GM18511 (cell line): ENCODE measurements around the gene SESTD1.

ENCODE experiments used
- ATAC-seq: cut with Tn5 transposase; IDR thresholded peaks from one replicate; pipeline ENCODE4 v1.9.1; 2021; ENCODE audit warnings: mild to moderate bottlenecking, moderate library complexity; ENCODE audit not compliant: unreplicated experiment

Gene SESTD1, protein sequence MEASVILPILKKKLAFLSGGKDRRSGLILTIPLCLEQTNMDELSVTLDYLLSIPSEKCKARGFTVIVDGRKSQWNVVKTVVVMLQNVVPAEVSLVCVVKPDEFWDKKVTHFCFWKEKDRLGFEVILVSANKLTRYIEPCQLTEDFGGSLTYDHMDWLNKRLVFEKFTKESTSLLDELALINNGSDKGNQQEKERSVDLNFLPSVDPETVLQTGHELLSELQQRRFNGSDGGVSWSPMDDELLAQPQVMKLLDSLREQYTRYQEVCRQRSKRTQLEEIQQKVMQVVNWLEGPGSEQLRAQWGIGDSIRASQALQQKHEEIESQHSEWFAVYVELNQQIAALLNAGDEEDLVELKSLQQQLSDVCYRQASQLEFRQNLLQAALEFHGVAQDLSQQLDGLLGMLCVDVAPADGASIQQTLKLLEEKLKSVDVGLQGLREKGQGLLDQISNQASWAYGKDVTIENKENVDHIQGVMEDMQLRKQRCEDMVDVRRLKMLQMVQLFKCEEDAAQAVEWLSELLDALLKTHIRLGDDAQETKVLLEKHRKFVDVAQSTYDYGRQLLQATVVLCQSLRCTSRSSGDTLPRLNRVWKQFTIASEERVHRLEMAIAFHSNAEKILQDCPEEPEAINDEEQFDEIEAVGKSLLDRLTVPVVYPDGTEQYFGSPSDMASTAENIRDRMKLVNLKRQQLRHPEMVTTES

DNA sequence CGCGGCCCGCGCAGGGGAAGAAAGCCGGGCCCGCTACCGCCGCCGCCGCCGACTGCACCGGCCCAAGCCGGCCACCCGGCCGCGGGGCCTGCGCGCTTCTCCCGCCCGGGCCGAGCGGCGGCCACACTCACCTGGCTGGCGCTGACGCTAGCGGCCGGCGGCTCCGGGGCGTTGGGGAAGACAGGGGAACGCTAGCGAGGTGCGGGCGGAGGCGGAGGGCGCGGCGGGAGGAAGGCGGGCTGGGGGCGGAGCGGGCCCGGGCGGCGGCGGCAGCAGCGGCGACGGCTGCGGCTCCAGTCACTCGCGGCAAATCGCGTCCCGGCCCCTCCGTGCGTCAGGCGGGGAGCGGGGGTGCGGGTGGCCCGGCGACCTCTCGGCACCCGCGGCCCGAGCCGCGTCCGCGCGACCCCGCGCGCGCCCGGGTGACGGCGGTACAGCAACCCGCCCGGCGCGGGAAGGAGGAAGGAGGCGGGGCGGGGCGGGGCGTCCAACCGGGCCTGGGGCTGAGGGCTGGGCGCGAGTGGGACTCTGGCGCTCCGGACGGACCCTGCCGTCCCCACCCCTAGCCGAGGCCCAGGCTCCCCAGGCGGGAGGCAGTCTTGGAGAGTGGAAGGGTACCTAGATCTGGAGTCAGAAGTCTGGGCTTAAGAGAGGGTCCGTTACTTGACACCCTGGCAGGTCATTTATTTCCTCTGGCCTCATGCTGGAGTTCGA lies at the start of gene SESTD1:
TSS of gene SESTD1 (minus strand) at position 465 of the 714 bp plus-strand sequence. CDS start 72,991 bp downstream, outside the sequence.
- ATAC-seq, result peak; percentile 72

DNA sequence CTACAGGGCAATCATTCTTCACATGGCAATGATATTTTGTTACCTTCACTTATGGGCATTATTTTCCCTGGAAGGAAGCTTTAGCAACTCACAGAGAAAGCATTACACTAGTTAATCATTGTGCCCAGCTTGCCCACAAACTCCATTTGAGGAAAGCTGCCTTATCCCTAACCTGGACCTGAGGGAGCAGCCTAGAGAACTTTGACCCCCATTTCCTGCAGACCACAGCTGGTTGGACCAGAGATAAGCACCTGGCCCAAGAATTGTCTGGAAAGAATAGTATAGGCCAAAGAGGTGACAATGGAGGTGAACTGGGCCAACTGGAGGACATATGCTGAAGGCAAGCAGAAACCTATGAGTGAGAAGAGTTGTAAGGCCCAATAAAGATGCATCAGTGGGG lies 48.4 kb upstream of the SESTD1 start:
- no peak for ATAC-seq

DNA sequence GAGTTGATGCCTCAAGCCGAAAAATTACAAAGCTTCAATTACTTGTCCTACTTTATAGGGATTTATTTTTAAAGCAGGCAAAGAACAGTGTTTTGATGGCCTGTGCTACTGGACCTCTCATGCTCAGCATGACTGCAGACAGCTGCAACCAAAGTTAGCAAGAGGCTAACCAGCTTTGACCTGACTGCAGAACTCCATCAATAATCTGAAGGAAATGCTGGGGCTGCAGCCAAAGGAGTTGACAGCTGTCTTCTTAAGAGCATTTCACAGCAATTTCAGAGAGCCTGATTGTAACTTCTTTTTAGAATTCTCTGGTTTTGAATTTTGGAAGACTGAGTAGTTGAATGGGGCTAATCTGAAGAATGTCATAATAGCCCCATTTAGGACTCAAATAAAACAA lies 46.5 kb upstream of the SESTD1 start:
- no peak for ATAC-seq

DNA sequence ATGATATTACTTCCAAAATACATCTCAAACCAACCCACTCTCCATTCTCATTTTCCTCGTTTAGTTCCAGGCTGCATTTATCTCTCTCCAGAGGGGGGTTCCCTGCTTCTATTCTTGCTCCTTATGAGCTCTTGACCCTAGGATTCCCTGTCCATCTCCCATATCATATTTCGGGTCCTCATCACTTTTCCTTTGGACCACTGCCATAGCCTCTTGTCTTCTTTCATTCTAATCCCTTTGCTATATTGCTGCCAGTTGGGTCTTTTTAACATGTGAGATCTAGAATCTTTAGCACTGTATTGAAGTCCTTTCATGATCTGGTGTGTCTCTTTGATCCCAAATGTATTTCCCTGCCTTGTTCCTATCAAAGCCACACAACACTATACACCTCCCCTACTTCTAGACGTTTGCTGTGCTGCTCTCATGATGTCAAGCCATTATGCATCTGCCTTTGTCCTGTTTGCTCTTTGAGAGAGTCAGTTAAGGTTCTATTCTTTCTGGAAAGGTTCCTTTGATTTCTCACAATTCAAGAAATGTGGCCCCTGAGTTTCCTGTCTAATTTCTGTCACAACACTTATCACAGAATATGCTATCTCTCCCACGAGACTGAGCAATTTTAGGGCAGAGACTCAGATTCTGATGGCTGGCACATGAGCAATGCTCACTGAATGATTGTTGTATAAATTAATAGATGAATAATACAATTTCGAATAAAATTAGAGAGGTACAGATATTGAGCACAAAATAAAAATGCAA lies 43.2 kb upstream of the SESTD1 start:
- ATAC-seq, result no peak

DNA sequence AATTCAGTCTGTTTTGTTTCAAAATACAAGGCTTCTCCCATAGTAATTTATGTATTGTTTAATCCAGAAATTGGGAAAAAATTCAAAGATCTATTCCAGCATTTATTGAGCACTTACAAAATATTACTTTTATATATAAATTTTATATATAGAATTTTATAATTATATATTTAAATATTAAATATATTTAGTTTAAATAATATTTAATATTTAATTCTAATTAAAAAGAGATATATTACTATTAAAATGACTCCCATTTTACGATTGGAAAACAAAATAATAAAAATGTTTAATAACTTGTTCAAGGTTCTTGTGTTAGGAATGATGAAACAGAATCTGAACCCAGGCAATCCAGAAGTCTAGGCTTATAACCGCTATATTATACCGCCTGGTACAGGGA lies 40.5 kb upstream of the SESTD1 start:
- ATAC-seq, result no peak

DNA sequence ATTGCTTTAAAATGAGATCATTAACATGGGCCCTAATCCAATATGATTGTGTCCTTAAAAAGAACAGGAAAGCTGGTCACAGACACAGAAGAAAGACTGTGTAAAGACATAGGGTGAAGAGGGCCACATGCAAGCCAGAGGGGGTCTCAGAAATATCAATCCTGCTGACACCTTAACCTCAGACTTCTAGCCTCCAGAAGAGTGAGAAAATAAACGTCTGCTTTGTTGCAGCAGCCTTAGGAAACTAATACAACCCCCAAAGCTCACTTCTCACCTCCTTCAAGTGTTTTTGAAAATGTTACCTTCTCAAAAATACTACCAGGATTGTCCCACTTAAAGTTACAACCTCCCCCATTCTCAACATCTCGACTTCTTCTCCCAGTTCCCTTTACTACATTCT lies 39.8 kb upstream of the SESTD1 start:
- no peak for ATAC-seq

DNA sequence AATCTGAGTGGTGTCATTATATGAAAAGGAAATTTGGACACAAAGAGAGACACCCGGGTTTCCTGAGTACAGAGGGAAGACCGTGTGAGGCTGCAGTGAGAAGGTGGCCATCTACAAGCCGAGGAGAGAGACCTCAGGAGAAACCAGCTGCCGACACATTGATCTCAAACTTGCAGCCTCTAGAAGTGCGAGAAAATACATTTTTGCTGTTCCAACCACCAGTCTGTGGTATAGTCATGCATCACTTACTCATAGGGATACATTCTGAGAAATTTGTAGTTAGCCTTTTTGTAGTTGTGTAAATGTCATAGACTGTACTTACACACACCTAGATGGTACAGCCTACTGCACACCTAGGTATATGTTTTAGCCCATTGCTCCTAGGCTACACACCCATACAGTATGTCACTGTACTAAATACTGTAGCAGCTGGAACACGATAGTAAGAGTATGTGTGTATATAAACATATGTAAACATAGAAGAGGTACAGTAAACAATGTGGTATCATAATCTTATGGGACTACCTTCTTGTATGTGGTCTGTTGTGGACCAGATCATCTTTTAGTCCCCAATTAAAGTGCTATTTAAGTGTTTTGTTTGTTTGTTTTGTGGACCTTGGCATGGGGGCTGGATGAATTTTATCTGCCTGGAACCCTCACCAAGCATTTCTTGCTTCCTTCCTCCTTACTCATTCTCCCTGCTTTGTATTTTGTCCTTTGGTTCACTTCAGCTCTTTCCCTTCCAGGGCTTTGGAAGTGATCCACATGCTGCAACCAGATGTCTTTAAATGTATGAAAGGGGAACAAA lies 38.3 kb upstream of the SESTD1 start:
- ATAC-seq, result no peak

DNA sequence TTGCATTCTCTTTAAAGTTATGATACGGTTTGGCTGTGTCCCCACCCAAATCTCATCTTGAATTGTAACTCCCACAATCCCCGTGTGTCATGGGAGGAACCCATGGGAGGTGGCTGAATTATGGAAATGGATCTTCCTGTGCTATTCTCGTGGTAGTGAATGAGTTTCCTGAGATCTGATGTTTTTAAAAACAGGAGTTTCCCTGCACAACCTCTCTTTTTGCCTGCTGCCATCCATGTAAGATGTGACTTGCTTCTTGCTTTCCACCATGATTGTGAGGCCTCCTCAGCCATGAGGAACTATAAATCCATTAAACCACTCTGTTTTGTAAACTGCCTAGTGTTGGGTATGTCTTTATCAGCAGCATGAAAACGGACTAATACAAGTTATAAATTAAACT lies 37.5 kb upstream of the SESTD1 start:
- ATAC-seq, result no peak

DNA sequence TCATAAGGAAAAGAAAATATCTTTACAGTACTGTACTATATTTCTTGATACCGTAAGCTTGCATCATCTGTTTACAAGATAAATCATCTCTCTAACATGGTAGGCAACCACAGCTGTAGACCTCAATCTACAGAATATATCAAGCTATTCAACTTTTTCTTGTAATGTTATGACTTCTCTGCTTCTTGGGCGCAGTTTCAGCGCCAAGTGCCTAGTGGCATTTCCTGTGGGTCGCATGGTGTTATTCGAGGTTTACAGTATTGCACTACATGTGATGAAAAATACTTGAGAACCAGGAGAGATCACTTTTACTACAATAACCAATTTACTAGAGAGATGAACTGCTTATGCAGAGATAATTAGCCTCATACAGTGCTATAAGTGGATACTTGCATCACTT lies 34.0 kb upstream of the SESTD1 start:
- no peak for ATAC-seq

DNA sequence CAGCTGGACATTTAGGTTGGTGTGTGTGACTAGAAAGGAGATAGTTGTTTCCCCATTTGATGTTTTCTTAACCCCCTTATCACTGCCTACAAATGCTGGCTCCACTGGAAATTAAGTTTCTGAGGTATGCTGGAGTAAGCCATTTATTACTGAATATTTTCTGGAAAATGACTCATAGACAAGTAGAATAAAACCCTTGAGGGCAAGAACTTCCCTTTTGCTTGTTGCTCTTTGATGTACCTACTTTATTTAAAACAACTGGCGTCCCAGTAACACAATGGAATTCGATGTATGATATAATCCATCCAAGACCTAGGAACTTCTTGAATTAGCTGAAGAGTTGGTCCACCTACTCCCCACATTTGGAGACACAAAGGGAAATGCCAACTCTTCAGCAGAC lies 33.3 kb upstream of the SESTD1 start:
- ATAC-seq, result no peak

DNA sequence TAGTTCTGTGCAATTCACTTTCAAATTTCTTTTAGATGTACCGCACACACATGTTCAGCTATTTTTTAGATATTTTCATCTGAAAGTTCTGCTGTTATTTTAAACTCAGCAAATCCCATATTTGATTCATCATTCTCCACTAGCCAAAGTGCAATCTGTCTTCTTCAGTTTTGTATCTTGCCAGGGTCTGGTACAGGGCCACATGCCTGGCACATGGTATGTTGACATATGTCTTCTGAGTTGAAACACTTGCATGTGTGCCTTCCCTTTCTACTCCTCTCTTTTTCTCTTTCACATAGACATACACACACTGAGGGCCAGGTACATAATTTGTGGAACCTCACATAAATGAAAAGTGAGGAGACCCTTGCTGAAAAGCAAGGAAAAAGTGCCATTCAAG lies 25.7 kb upstream of the SESTD1 start:
- ATAC-seq, result no peak

DNA sequence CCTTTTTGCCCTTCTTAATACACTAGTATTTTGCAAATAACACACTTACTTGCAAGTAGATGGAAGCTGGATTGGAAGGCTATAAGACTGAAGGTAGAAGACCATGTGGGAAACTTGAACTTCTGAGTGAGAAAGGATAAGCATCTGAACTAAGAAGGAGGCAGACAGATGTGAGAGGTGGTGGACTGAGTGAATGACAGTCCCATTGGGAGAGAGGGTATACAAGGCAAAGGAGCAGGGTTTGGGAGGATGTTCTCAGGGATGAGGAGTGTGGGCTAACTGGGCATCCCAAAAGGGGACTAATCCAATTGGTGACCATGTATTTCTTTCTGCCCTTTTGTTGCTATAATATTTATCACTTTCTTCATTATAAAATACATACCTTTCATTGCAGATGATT lies 20.4 kb upstream of the SESTD1 start:
- ATAC-seq, result no peak

DNA sequence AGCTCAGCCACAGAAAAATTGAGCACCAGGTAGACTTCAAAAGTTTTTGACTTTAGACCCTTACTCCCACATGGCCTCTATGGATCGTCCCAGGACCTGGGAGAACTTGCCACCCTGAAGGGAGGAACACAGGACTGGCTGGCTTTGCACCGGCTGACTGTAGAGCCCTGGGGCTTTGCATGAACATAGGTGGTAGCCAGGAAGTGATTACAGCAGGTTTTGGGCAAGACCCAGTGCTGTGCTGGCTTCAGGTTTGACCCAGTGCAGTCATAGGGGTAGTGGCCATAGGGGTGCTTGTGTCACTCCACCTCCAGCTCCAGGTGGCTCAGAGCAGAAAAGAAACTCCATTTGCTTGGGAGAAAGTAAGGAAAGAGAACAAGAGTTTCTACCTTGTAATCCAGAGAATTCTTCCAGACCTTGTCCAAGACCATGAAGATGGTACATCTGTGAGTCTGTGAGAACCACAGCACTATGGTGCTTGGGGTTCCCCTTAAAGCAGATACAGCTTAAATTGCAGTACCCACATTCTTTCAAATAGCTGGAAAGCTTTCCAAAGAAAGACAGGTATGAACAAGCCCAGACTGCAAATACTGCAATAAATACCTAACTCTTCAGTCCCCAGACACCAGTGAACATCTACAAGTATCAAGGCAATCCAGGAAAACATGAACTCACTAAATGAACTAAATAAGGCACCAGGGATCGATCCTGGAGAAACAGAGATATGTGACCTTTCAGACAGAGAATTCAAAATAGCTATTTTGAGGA lies 13.0 kb upstream of the SESTD1 start:
- ATAC-seq, result no peak

DNA sequence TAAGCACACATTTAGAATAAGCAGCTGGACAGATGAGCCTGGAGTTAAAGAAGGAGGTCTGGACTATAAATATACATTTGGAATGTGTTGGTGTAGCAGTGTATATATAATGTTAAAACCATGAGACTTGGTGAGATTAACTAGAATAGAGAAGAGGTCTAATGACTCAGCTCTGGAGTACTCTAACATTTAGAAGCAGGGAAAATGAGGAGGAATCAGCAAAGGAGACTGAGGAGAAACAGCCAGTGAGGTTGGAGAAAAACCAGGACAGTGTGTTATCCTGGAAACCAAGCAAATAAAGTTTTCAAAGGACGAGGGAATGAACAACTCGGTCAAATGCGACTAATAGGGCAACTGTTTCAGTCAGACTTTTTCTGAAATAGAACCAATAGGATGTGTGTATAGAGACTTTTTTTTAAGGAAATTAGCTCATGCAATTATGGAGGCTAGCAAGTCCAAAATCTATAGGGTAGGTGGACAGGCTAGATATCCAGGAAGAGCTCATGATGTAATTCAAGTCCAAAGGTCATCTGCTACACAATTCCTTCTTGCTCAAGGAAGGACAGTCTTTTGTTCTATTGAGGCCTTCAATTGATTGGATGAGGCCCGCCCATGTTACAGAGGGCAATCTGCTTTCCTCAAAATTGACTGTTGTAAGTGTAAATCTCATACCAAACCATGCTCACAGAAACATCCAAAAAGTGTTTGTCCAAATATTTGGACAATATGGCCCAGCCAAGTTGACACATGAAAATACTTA lies 10.8 kb upstream of the SESTD1 start:
- ATAC-seq, result no peak

DNA sequence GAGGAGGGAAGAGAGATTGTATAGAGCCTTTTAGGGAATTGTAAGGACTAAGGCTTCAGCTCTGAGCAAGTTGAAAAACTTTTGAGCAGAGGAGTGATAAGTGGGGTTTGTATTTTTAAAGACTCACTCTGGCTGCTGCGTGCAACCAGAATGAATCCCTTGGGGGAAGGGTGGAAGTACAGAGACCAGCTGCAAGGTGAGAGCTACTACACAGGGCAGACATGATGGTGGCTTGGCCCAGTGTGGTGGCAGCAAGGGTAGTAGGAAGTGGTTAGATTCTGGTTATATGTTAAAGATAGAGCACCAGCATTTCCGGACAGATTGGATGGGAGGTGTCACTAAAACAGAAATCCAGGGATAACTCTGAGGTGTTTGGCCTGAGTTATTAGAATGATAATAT lies 10.1 kb upstream of the SESTD1 start:
- ATAC-seq, result peak; percentile 99

DNA sequence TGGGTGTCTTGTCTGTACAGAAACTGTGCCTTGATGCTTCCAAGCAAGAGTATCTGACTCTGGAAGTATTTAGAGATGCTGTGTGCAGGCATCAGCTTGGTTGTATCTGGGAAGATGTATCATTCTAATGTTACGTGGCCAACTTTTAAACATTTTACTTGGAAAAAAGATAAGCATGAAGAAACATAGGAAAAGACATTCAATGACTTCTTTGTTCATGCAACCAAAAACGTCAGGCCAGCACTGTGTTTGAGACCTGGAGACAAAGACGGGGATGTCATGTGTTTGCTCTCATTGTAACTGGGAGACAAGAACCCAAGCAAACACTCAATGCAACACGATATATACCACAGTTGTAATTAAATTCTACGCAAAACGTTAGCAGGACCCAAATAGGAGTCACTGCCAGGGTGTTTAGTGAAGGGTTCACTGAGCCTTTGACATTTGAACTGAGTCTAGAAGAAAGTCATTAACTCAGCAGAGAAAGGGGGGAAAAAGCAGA lies 8.9 kb upstream of the SESTD1 start:
- ATAC-seq, result no peak

DNA sequence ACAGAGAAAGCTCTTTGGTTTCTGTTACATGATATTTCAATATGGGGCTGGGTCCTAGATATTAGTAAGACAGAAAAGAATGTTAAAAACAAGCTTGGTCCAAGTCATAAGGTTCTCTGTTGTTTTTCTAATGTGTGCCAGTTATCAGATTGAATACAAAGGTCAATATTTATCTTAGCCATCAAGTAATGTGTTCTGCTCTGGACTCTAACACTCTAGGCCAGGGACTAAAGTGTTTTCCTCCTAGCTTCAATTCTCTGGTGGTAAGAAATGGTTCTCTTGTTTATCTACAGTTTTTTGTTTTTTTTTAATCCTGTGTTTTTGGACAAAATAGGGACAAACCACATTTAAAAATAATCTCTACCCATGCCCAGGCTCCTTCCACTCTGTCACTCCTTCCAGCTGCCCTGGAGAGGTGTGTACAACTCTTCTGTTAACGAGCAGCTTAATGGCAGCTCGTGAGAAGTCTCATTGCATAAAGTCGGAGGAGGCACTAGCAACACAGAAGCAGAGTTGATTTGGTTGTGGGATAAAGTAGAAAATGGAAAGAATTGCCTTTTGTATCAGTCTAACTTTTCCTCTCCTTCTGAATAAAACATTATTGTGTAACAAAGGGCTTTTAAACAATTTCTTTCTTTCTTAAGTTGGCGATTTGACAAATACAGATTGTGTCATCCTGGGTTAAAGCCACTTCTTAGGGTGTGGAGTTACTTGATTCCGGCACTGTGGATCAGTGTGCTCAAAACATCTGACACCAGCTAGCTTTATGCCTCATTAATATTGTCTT lies 8.0 kb upstream of the SESTD1 start:
- ATAC-seq, result no peak

DNA sequence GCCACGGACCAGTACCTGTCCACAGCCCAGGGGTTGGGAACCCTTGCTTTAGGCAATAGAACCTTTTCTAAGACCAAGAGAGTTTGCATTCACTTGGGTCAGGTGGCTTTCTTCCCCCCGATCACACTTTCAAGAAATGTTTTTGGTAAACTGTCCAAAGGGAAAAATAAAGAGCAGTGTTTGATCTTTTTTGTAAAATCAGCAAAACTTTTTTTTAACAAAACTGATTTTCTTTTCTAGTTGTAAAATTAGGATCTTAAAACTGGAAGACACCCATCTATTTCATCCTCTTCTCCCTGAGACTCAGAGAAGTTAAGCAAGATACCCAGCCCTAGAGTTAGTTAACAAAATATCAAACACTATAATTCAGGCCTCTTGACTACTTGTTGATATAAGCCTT lies 6.1 kb upstream of the SESTD1 start:
- no peak for ATAC-seq
